K562 (cell line): ENCODE data around the gene GON4L. TPM values are rescaled to one million over a fixed set of nuclear protein-coding genes. Genes with fewer than 3 reads are reported as not detected.

Experiments used
- ATAC-seq: fragments of 200-7000 bp; cut with Tn5 transposase; 3 replicates; pipeline ENCODE4 v1.9.1; 2020; ENCODE audit warnings: moderate library complexity
- BruUV-seq: library from RNA; stranded (reverse); fragments of 400-500 nt; replicated peaks from 2 replicates; lab custom pipeline; 2021; lab: Mats Ljungman, UMichigan
- CTCF ChIA-PET: fragments of 300-600 bp; formaldehyde crosslinking; extraction: SDS; loops from one replicate; lab custom pipeline; 2021; ENCODE audit warnings: low intra/inter-chr PET ratio; lab: Yijun Ruan, JAX
- POLR2A ChIA-PET: fragments of 300-600, 350-650 bp; sonication (Branson Sonifier 250); formaldehyde crosslinking; extraction: SDS; loops from one replicate; lab custom pipeline; 2021; ENCODE audit warnings: antibody characterized with exemption, inconsistent platforms; lab: Yijun Ruan, JAX
- DNase-seq, 4 experiments: peaks; one replicate each; pipeline versions ENCODE4 v3.0.0 to v3.0.0-alpha.2; 2011 to 2018; ENCODE audit warnings: low spot score in 3 of 4, mixed read lengths in 3 of 4; ENCODE audit errors: extremely low read depth in 1 of 4
- FAIRE-seq: peaks from 2 replicates; lab custom pipeline; 2011; peaks lifted over from hg19 to GRCh38; lab: Jason Lieb, UNC
- H2AFZ ChIP-seq: 2 replicates; pipeline ENCODE4 v1.6.0; 2011; ENCODE audit warnings: low read depth, low read length, control low read depth, inconsistent platforms
- H3K27ac ChIP-seq: fragments of 200-600 bp; 3 replicates; pipeline ENCODE4 v1.8.0; 2011; ENCODE audit warnings: low read depth, mild to moderate bottlenecking, control low read depth, inconsistent platforms, low read length, moderate library complexity, mixed read lengths; ENCODE audit errors: extremely low read depth
- H3K27me3 ChIP-seq, 2 experiments: fragments of 300-600 bp in 1 of 2; 2 replicates in 1 of 2; 3 replicates in 1 of 2; pipeline versions ENCODE4 v1.6.0 to v1.8.0; 2011; ENCODE audit warnings: inconsistent platforms in 2 of 2, low read length in 2 of 2, mild to moderate bottlenecking in 1 of 2, mixed read lengths in 1 of 2, moderate library complexity in 1 of 2; ENCODE audit not compliant: control insufficient read depth in 2 of 2, insufficient read depth in 2 of 2
- H3K36me3 ChIP-seq: fragments of 300-600 bp; 3 replicates; pipeline ENCODE4 v1.8.0; 2011; ENCODE audit warnings: mild to moderate bottlenecking, low read length, inconsistent platforms; ENCODE audit not compliant: control insufficient read depth, insufficient read depth
- H3K4me1 ChIP-seq, 2 experiments: fragments of 200-600 bp in 1 of 2; replicated peaks in 1 of 2; 2 replicates in 1 of 2; 3 replicates in 1 of 2; pipeline versions ENCODE4 v1.5.1 to v1.8.0; 2011; ENCODE audit warnings: inconsistent platforms in 2 of 2, low read length in 2 of 2, mild to moderate bottlenecking in 1 of 2, mixed read lengths in 1 of 2, moderate library complexity in 1 of 2; ENCODE audit not compliant: control insufficient read depth in 2 of 2, insufficient read depth in 2 of 2
- H3K4me2 ChIP-seq: 2 replicates; pipeline ENCODE4 v1.6.1; 2011; ENCODE audit warnings: low read length, control low read depth, inconsistent platforms, mixed read lengths; ENCODE audit not compliant: insufficient read depth
- H3K4me3 ChIP-seq: fragments of 200-600 bp; sonication (generic), shearing (Covaris generic); 2 replicates; pipeline ENCODE4 v1.5.1; 2016; ENCODE audit warnings: control low read depth, inconsistent platforms
- H3K79me2 ChIP-seq: fragments of 200-600 bp; 3 replicates; pipeline ENCODE4 v1.8.0; 2011; ENCODE audit warnings: low read length, inconsistent platforms; ENCODE audit not compliant: control insufficient read depth, insufficient read depth
- H3K9ac ChIP-seq, 2 experiments: 2 replicates each; pipeline versions ENCODE4 v1.6.0 to v1.6.1; 2011; ENCODE audit warnings: low read depth in 2 of 2, low read length in 2 of 2, control low read depth in 1 of 2, inconsistent platforms in 1 of 2, mild to moderate bottlenecking in 1 of 2, mixed read lengths in 1 of 2; ENCODE audit not compliant: insufficient read depth in 1 of 2
- H3K9me1 ChIP-seq: one replicate; pipeline ENCODE4 v1.6.0; 2011; ENCODE audit warnings: inconsistent platforms, mild to moderate bottlenecking, low read length, moderate library complexity; ENCODE audit not compliant: control insufficient read depth, insufficient read depth
- H3K9me3 ChIP-seq: replicated peaks from 2 replicates; pipeline ENCODE4 v1.5.1; 2011; ENCODE audit warnings: low read depth, low read length, inconsistent platforms; ENCODE audit not compliant: control insufficient read depth, insufficient read depth
- H4K20me1 ChIP-seq: replicated peaks from 2 replicates; pipeline ENCODE4 v1.6.1; 2011; ENCODE audit warnings: low read length, inconsistent platforms, mixed read lengths; ENCODE audit not compliant: control insufficient read depth, insufficient read depth
- GABPA ChIP-seq: fragments of 200-800 bp; sonication (Bioruptor generic); conservative IDR thresholded peaks from 2 replicates; pipeline ENCODE4 v1.6.1; 2016; ENCODE audit warnings: low read depth, missing genetic modification characterization, missing compliant biosample characterization
- ZNF436 ChIP-seq: fragments of 250-450, 450-650 bp; sonication (Bioruptor Pico); formaldehyde crosslinking; IDR thresholded peaks from 2 replicates; pipeline ENCODE4 v1.7.0; 2020; ENCODE audit warnings: mild to moderate bottlenecking
- WGBS: fragments of 100-300 bp; shearing (Covaris generic); methylation state at CpG from one replicate; pipeline ENCODE4 v1.1.6; 2016; ENCODE audit warnings: low coverage, mixed read lengths; ENCODE audit not compliant: insufficient coverage; ENCODE audit errors: missing lambda C conversion rate; 5-methylcytosine and 5-hydroxymethylcytosine counted together
- in situ Hi-C: fragments of 300-500 bp; cut with MboI; formaldehyde crosslinking; loops from 4 replicates; pipeline ENCODE4 v1.15.0; 2018; ENCODE audit warnings: inconsistent platforms, mixed read lengths
- intact Hi-C: fragments of 100-400 bp; cut with micrococcal nuclease; formaldehyde crosslinking; loops from 2 replicates; pipeline ENCODE4 v1.14.2; 2022
- polyA plus RNA-seq, 8 experiments: library from polyadenylated mRNA; depleted of rRNA in 4 of 8; stranded (reverse) in 5 of 8; unstranded in 3 of 8; fragments of >200 nt; fragmentation: Nextera tagmentation in 2 of 8; fragmentation: Illumina TruSeq in 1 of 8; extraction: Ambion mirVana in 2 of 8; extraction: Trizol in 1 of 8; gene quantifications; 2 replicates each; pipeline versions ENCODE4 v1.2.1 to v1.2.3, GENCODE V29; 2011 to 2014; ENCODE audit warnings: inconsistent platforms in 1 of 8, missing spikeins in 1 of 8
- total RNA-seq, 7 experiments: library from RNA; depleted of rRNA in 6 of 7; stranded (reverse); fragments of >200 nt in 6 of 7; fragmentation: Illumina TruSeq in 2 of 7; extraction: Trizol in 2 of 7; gene quantifications; 2 replicates each; pipeline versions ENCODE4 v1.2.1 to v1.2.3, GENCODE V29; 2011 to 2021; ENCODE audit warnings: low replicate concordance in 1 of 7
- TF ChIP-seq, protein P1 (sequence below), 2 experiments: fragments of 450-650 bp; conservative IDR thresholded peaks; 2 replicates each; pipeline ENCODE4 v1.6.1; 2017; ENCODE audit warnings: mild to moderate bottlenecking in 2 of 2, moderate library complexity in 2 of 2
- TF ChIP-seq, protein P2 (sequence below): fragments of 250-450 bp; sonication (Bioruptor Pico); IDR thresholded peaks from 2 replicates; pipeline ENCODE4 v1.4.0; 2020; ENCODE audit warnings: borderline replicate concordance

The GON4L gene
- total and polyA plus RNA-seq, 9 of the 15 experiments (the other 6 are each of a cell fraction or from before 2014, with no cell fraction given), result 20.2 to 47.4 (median 33.6) TPM

DNA sequence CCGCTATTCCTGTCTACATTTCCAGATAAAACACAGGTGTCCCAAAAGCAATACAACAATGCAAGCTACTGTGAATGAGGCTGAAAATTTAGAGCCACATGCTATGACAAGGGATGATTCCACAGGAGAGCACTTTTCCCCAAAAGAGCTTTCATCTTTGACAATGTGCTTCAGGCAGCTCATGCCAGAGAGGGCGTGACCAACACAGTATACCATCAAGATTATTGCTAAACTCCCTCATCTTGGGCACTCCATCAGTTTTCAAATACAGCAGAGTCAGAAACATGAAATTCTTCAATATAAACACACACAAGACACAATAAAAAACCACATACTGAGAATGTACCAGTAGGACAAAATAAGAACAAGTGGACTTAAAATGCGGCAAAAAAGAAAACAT is 6.7 kb downstream of the GON4L start:
- Histone ChIP-seq H3K27me3 (no peaks in the 10 kb centered on the region), H3K4me1 (peaks cover 0 to 15% of the 10 kb centered on the region in 2 experiments; a peak in 1 of 5 replicates), H3K4me3 (no peak overlapping the region)
- TF ChIP-seq, protein P1, sequence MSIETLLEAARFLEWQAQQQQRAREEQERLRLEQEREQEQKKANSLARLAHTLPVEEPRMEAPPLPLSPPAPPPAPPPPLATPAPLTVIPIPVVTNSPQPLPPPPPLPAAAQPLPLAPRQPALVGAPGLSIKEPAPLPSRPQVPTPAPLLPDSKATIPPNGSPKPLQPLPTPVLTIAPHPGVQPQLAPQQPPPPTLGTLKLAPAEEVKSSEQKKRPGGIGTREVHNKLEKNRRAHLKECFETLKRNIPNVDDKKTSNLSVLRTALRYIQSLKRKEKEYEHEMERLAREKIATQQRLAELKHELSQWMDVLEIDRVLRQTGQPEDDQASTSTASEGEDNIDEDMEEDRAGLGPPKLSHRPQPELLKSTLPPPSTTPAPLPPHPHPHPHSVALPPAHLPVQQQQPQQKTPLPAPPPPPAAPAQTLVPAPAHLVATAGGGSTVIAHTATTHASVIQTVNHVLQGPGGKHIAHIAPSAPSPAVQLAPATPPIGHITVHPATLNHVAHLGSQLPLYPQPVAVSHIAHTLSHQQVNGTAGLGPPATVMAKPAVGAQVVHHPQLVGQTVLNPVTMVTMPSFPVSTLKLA (conservative IDR thresholded peaks at IDR 0.05), result 0 out of 4 replicates have a peak, but pooled peaks of 1 of the 2 experiments have one; percentile 32
- TF ChIP-seq ZNF436 (CRISPR knock-in tag) (no peak), GABPA (tag) (no peak)
- TF ChIP-seq, protein P2, sequence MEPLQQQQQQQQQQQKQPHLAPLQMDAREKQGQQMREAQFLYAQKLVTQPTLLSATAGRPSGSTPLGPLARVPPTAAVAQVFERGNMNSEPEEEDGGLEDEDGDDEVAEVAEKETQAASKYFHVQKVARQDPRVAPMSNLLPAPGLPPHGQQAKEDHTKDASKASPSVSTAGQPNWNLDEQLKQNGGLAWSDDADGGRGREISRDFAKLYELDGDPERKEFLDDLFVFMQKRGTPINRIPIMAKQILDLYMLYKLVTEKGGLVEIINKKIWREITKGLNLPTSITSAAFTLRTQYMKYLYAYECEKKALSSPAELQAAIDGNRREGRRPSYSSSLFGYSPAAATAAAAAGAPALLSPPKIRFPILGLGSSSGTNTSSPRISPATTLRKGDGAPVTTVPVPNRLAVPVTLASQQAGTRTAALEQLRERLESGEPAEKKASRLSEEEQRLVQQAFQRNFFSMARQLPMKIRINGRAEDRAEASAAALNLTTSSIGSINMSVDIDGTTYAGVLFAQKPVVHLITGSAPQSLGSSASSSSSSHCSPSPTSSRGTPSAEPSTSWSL (CRISPR knock-in tag), result no peak
- TF ChIP-seq, all 486 proteins: peak for 1
- intact Hi-C loops, result no loop called here
- 75% methylated on average over 3 of the region's 3 CpGs for WGBS
- Histone ChIP-seq H4K20me1 (no peaks in the 10 kb centered on the region), H3K9ac (no peak overlapping the region; a peak in 1 of 4 replicates), H3K9me1 (no peaks in the 10 kb centered on the region), H3K9me3 (no peaks in the 10 kb centered on the region), H3K27ac (no peak overlapping the region), H2AFZ (no peak overlapping the region), H3K36me3 (peaks cover 69% of the 10 kb centered on the region), H3K79me2 (peaks cover 80% of the 10 kb centered on the region), H3K4me2 (no peak overlapping the region)
- ChIA-PET POLR2A (interaction anchor here (0.6 to 2.1 kb wide), 4 partner anchors 9 to 118 kb away, joined by 3 to 8 read pairs (median 6); partner anchors contain the start of gene SYT11), CTCF (no interaction called here)
- BruUV-seq, result no TSS peak
- no peak for FAIRE-seq
- no peak for DNase-seq
- in situ Hi-C loops, result no loop called here
- peak; percentile 64 for ATAC-seq
